Measurements from ENCODE around the gene MAMLD1.

DNA sequence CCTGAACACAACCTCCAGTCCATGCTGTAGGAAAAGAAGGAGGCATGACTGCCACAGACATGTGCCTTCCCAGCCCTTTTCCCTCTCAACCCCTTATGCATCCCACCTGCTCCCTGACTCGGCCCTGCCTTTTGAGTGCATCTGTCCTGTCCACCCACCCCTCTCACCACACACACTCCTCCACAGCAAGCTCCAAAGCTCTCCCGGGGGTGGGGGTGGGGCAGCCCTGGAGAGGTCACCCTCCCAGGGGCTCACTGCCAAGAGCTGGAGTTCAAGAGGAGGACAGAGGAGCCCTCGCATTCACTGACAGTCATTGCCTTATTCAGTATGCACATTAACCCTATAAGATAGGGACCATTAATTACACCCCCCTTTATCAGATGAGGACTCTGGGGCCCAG, 46.6 kb upstream of the MAMLD1 start:
- TF ChIP-seq, protein P1, sequence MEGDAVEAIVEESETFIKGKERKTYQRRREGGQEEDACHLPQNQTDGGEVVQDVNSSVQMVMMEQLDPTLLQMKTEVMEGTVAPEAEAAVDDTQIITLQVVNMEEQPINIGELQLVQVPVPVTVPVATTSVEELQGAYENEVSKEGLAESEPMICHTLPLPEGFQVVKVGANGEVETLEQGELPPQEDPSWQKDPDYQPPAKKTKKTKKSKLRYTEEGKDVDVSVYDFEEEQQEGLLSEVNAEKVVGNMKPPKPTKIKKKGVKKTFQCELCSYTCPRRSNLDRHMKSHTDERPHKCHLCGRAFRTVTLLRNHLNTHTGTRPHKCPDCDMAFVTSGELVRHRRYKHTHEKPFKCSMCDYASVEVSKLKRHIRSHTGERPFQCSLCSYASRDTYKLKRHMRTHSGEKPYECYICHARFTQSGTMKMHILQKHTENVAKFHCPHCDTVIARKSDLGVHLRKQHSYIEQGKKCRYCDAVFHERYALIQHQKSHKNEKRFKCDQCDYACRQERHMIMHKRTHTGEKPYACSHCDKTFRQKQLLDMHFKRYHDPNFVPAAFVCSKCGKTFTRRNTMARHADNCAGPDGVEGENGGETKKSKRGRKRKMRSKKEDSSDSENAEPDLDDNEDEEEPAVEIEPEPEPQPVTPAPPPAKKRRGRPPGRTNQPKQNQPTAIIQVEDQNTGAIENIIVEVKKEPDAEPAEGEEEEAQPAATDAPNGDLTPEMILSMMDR (IDR thresholded peaks at IDR 0.05) = no peak
- TF ChIP-seq POLR2AphosphoS5 (IDR thresholded peaks at IDR 0.05) = no peak
- no peak for TF ChIP-seq POLR2A (IDR thresholded peaks at IDR 0.05)
- TF ChIP-seq EP300 (IDR thresholded peaks at IDR 0.05) = no peak

All from gastroesophageal sphincter (tissue), 3 donors.